Liver (tissue), 9 donors: ENCODE results near the gene SCN2B. TPM values are rescaled to one million over a fixed set of nuclear protein-coding genes. Genes with fewer than 3 reads are reported as not detected.

ENCODE experiments used
- DNase-seq: peaks from one replicate; pipeline ENCODE4 v3.0.0-alpha.2; 2017; ENCODE audit warnings: low spot score
- H3K27ac ChIP-seq, 2 donors: one replicate each; pipeline ENCODE4 v1.7.0; 2013; ENCODE audit warnings: inconsistent platforms in 2 of 2, low read length in 2 of 2, control low read depth in 1 of 2, low read depth in 1 of 2, mild to moderate bottlenecking in 1 of 2
- H3K27me3 ChIP-seq, 4 donors: one replicate each; pipeline versions ENCODE4 v1.6.1 to v1.7.0; 2013; ENCODE audit warnings: low read length in 3 of 4, inconsistent platforms in 1 of 4, mild to moderate bottlenecking in 1 of 4, moderate library complexity in 1 of 4; ENCODE audit not compliant: control insufficient read depth in 4 of 4, insufficient read depth in 4 of 4
- H3K36me3 ChIP-seq, 4 donors: one replicate each; pipeline versions ENCODE4 v1.6.1 to v1.7.0; 2013; ENCODE audit warnings: low read length in 3 of 4, mild to moderate bottlenecking in 3 of 4, low read depth in 1 of 4, moderate library complexity in 1 of 4; ENCODE audit not compliant: control insufficient read depth in 4 of 4, insufficient read depth in 3 of 4
- H3K4me1 ChIP-seq, 4 donors: one replicate each; pipeline versions ENCODE4 v1.6.1 to v1.7.0; 2013; ENCODE audit warnings: low read length in 3 of 4, mild to moderate bottlenecking in 3 of 4, moderate library complexity in 1 of 4; ENCODE audit not compliant: control insufficient read depth in 4 of 4, insufficient read depth in 4 of 4
- H3K4me3 ChIP-seq, 3 donors: one replicate each; pipeline versions ENCODE4 v1.6.1 to v1.7.0; 2013; ENCODE audit warnings: low read length in 3 of 3, control low read depth in 1 of 3, low read depth in 1 of 3, mild to moderate bottlenecking in 1 of 3
- H3K9ac ChIP-seq, 2 donors: one replicate each; pipeline ENCODE4 v1.7.0; 2013; ENCODE audit warnings: low read length in 2 of 2, mild to moderate bottlenecking in 2 of 2, moderate library complexity in 2 of 2, control low read depth in 1 of 2, low read depth in 1 of 2
- H3K9me3 ChIP-seq, 4 donors: one replicate each; pipeline versions ENCODE4 v1.6.1 to v1.7.0; 2013; ENCODE audit warnings: low read length in 3 of 4; ENCODE audit not compliant: control insufficient read depth in 4 of 4
- EGR1 ChIP-seq, 2 donors: IDR thresholded peaks; 2 replicates each; pipeline ENCODE4 v1.6.1; 2016 to 2018; ENCODE audit warnings: antibody characterized with exemption in 2 of 2, low read depth in 2 of 2
- FOXA1 ChIP-seq: IDR thresholded peaks from 2 replicates; pipeline ENCODE4 v1.6.1; 2016; ENCODE audit warnings: antibody characterized with exemption
- FOXA2 ChIP-seq: IDR thresholded peaks from 2 replicates; pipeline ENCODE4 v1.6.1; 2016; ENCODE audit warnings: antibody characterized with exemption
- GABPA ChIP-seq, 2 donors: IDR thresholded peaks in 1 of 2; conservative IDR thresholded peaks in 1 of 2; 2 replicates each; pipeline ENCODE4 v1.6.1; 2016; ENCODE audit warnings: antibody characterized with exemption in 2 of 2, mild to moderate bottlenecking in 1 of 2, moderate library complexity in 1 of 2
- HNF4A ChIP-seq, 2 donors: conservative IDR thresholded peaks; 2 replicates each; pipeline ENCODE4 v1.6.1; 2016; ENCODE audit warnings: antibody characterized with exemption in 2 of 2, mild to moderate bottlenecking in 2 of 2
- HNF4G ChIP-seq: IDR thresholded peaks from 2 replicates; pipeline ENCODE4 v1.6.1; 2016; ENCODE audit warnings: antibody characterized with exemption
- NR2F2 ChIP-seq: IDR thresholded peaks from 2 replicates; pipeline ENCODE4 v1.6.1; 2016; ENCODE audit warnings: antibody characterized with exemption
- RXRA ChIP-seq, 2 donors: IDR thresholded peaks; 2 replicates each; pipeline ENCODE4 v1.6.1; 2017 to 2018; ENCODE audit warnings: antibody characterized with exemption in 2 of 2, mild to moderate bottlenecking in 1 of 2
- TAF1 ChIP-seq: conservative IDR thresholded peaks from 2 replicates; pipeline ENCODE4 v1.6.1; 2016; ENCODE audit warnings: antibody characterized with exemption, mild to moderate bottlenecking
- YY1 ChIP-seq: IDR thresholded peaks from 2 replicates; pipeline ENCODE4 v1.6.1; 2016; ENCODE audit warnings: antibody characterized with exemption, mild to moderate bottlenecking
- WGBS: extraction: QIAGEN DNeasy Blood & Tissue Kit; methylation state at CpG from one replicate; pipeline ENCODE4 v1.1.7; 2013; 5-methylcytosine and 5-hydroxymethylcytosine counted together
- polyA plus RNA-seq, 2 donors: library from polyadenylated mRNA; stranded (reverse) in 1 of 2; unstranded in 1 of 2; fragments of 200-250 nt in 1 of 2; fragments of >200 nt in 1 of 2; fragmentation: Nextera tagmentation in 1 of 2; extraction: Ambion mirVana in 1 of 2; gene quantifications; one replicate each; pipeline versions ENCODE4 v1.2.1 to v1.2.3, GENCODE V29; 2013 to 2015
- total RNA-seq, 2 donors: library from RNA; depleted of rRNA; stranded (reverse); fragments of >200 nt; gene quantifications; one replicate each; pipeline ENCODE4 v1.2.3, GENCODE V29; 2014
- TF ChIP-seq, protein P1 (sequence below): fragments of 150-350 bp; IDR thresholded peaks from 2 replicates; pipeline ENCODE4 v1.5.1; 2017; ENCODE audit warnings: improper control_type of control experiment, low read depth, low read length; ENCODE audit not compliant: missing input control
- TF ChIP-seq, protein P2 (sequence below): IDR thresholded peaks from 2 replicates; pipeline ENCODE4 v1.6.1; 2016; ENCODE audit warnings: antibody characterized with exemption
- TF ChIP-seq, protein P3 (sequence below): IDR thresholded peaks from 2 replicates; pipeline ENCODE4 v1.6.1; 2016; ENCODE audit warnings: antibody characterized with exemption
- TF ChIP-seq, protein P4 (sequence below): IDR thresholded peaks from 2 replicates; pipeline ENCODE4 v1.6.1; 2016; ENCODE audit warnings: antibody characterized with exemption
- donor health status: healthy.
- donor health status: healthy.
- donor health status: healthy.
- donor health status: healthy.
- donor health status: healthy.

SCN2B gene
- total and polyA plus RNA-seq, 4 donors: 0.01 to 0.05 TPM; not detected in 2

DNA sequence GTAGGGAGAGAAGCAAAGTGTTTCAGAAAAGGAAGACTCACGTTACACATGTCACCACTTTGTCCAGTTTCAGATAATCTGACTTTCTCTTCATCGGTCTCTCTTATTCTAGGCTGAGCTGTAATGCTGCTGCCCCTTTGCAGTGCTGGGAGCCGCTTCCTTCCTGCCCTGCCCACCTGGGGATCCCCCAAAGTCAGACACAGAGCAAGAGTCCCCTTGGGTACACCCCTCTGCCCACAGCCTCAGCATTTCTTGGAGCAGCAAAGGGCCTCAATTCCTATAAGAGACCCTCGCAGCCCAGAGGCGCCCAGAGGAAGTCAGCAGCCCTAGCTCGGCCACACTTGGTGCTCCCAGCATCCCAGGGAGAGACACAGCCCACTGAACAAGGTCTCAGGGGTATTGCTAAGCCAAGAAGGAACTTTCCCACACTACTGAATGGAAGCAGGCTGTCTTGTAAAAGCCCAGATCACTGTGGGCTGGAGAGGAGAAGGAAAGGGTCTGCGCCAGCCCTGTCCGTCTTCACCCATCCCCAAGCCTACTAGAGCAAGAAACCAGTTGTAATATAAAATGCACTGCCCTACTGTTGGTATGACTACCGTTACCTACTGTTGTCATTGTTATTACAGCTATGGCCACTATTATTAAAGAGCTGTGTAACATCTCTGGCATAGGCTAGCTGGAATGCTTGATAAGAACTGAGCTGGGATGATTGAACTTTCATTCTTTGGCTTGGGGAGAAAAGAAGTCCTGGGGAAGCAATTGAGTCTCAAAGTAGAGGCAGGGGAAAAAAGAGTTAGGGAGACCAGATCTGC, 58.4 kb downstream of the SCN2B start (continued):
- TF ChIP-seq, protein P1, sequence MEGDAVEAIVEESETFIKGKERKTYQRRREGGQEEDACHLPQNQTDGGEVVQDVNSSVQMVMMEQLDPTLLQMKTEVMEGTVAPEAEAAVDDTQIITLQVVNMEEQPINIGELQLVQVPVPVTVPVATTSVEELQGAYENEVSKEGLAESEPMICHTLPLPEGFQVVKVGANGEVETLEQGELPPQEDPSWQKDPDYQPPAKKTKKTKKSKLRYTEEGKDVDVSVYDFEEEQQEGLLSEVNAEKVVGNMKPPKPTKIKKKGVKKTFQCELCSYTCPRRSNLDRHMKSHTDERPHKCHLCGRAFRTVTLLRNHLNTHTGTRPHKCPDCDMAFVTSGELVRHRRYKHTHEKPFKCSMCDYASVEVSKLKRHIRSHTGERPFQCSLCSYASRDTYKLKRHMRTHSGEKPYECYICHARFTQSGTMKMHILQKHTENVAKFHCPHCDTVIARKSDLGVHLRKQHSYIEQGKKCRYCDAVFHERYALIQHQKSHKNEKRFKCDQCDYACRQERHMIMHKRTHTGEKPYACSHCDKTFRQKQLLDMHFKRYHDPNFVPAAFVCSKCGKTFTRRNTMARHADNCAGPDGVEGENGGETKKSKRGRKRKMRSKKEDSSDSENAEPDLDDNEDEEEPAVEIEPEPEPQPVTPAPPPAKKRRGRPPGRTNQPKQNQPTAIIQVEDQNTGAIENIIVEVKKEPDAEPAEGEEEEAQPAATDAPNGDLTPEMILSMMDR: no peak
- TF ChIP-seq GABPA (IDR thresholded peaks at IDR 0.05 in 1 of 2, conservative IDR thresholded peaks at IDR 0.05 in 1 of 2) (no peak), HNF4G (no peak), YY1 (no peak), EGR1 (IDR thresholded peaks at IDR 0.05; ENCODE audit: low read depth in 2 of 2) (no peak), HNF4A (conservative IDR thresholded peaks at IDR 0.05) (no peak), RXRA (IDR thresholded peaks at IDR 0.05) (no peak)
- TF ChIP-seq, protein P2, sequence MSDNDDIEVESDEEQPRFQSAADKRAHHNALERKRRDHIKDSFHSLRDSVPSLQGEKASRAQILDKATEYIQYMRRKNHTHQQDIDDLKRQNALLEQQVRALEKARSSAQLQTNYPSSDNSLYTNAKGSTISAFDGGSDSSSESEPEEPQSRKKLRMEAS: no peak

DNA sequence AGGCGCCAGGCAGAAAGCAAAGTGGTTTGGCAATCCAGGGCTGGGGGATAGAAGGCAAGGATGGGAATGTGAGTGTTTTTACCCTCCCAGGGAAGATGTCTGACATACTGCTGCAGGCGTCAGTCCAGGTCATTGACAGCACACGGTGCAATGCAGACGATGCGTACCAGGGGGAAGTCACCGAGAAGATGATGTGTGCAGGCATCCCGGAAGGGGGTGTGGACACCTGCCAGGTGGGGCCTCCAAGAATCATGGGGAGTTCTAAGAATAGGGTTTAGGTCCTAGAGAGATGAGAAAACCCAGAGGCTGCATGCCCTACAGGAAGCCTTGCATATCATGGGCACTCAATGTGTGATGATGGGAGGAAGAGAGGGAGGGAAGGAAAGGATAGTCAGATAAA, 61.4 kb downstream of the SCN2B start:
- TF ChIP-seq NR2F2 (no peak), EGR1 (IDR thresholded peaks at IDR 0.05; ENCODE audit: low read depth in 2 of 2) (no peak), YY1 (no peak), HNF4A (conservative IDR thresholded peaks at IDR 0.05) (no peak), TAF1 (no peak), FOXA2 (no peak), FOXA1 (no peak), RXRA (IDR thresholded peaks at IDR 0.05) (no peak)
- TF ChIP-seq, protein P2: no peak
- TF ChIP-seq, protein P3, sequence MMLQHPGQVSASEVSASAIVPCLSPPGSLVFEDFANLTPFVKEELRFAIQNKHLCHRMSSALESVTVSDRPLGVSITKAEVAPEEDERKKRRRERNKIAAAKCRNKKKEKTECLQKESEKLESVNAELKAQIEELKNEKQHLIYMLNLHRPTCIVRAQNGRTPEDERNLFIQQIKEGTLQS: no peak
- TF ChIP-seq, protein P4, sequence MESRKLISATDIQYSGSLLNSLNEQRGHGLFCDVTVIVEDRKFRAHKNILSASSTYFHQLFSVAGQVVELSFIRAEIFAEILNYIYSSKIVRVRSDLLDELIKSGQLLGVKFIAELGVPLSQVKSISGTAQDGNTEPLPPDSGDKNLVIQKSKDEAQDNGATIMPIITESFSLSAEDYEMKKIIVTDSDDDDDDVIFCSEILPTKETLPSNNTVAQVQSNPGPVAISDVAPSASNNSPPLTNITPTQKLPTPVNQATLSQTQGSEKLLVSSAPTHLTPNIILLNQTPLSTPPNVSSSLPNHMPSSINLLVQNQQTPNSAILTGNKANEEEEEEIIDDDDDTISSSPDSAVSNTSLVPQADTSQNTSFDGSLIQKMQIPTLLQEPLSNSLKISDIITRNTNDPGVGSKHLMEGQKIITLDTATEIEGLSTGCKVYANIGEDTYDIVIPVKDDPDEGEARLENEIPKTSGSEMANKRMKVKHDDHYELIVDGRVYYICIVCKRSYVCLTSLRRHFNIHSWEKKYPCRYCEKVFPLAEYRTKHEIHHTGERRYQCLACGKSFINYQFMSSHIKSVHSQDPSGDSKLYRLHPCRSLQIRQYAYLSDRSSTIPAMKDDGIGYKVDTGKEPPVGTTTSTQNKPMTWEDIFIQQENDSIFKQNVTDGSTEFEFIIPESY: no peak
- Histone ChIP-seq H3K4me1 (no peaks in the 10 kb centered on the region), H3K27ac (no peak overlapping the region), H3K4me3 (no peak overlapping the region), H3K36me3 (no peaks in the 10 kb centered on the region), H3K9ac (no peak overlapping the region), H3K27me3 (no peaks in the 10 kb centered on the region), H3K9me3 (no peaks in the 10 kb centered on the region)
- WGBS: 94% methylated on average over 7 of the region's 7 CpGs
- DNase-seq: no peak

DNA sequence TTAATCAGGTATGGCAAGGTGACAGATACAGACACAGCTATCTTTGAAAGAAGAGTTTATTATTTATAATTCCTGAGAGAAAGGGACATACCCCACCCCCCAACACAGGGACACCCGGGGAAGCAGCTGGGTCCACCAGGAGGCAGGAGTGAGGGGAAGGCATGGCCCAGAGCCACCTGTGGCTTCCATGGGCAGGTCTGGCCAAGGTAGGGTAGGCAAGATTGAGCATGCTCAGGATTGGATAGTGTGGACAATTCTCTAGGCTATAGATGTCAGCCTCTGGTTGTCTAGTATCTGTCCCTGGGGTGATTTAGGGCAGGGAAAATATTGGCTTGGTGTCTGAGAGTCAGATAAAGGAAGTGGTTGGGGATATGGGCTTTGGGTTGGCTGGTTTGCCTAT, 62.2 kb downstream of the SCN2B start:
- Histone ChIP-seq H3K27ac (no peak overlapping the region), H3K4me3 (no peak overlapping the region), H3K4me1 (no peaks in the 10 kb centered on the region), H3K9ac (no peak overlapping the region), H3K36me3 (no peaks in the 10 kb centered on the region), H3K27me3 (no peaks in the 10 kb centered on the region), H3K9me3 (no peaks in the 10 kb centered on the region)
- WGBS: 69% methylated on average over 1 of the region's 1 CpG
- TF ChIP-seq, protein P2: no peak
- TF ChIP-seq HNF4G: no peak
- TF ChIP-seq, protein P3: no peak
- TF ChIP-seq EGR1 (IDR thresholded peaks at IDR 0.05; ENCODE audit: low read depth in 2 of 2): no peak
- no peak for TF ChIP-seq TAF1
- no peak for TF ChIP-seq NR2F2
- no peak for TF ChIP-seq FOXA2
- DNase-seq: no peak
